Measurements from ENCODE around the gene DHX34. TPM values are rescaled to one million over a fixed set of nuclear protein-coding genes. Genes with fewer than 3 reads are reported as not detected.
A peak's percentile ranks its signal among the peaks of the same experiment; 100 is the strongest.

DHX34 gene
- total RNA-seq, 1 experiment from 2014 or later, result 23.4 TPM

GRCh38 chr19:47422417-47423163, 73.5 kb downstream of the DHX34 start:
- DNase-seq (ENCODE audit: low read depth), result no peak
- in situ Hi-C loops (cut with HindIII; ENCODE audit: low pct_unique_long_range_greater_than_20kb, low sequenced_read_pairs), result no loop called here

GRCh38 chr19:47423203-47423882, 74.2 kb downstream of the DHX34 start:
- no peak for DNase-seq (ENCODE audit: low read depth)
- in situ Hi-C loops (cut with HindIII; ENCODE audit: low pct_unique_long_range_greater_than_20kb, low sequenced_read_pairs), result no loop called here

GRCh38 chr19:47427241-47428176, 78.4 kb downstream of the DHX34 start:
- DNase-seq (ENCODE audit: low read depth), result peak; percentile 81
- in situ Hi-C loops (cut with HindIII; ENCODE audit: low pct_unique_long_range_greater_than_20kb, low sequenced_read_pairs), result no loop called here

- peak; percentile 99 for DNase-seq (ENCODE audit: low read depth)
- in situ Hi-C loops (cut with HindIII; ENCODE audit: low pct_unique_long_range_greater_than_20kb, low sequenced_read_pairs), result no loop called here
Observed at GRCh38 chr19:47428177-47428894, 79.2 kb downstream of the DHX34 start.

GRCh38 chr19:47429140-47429793, 80.2 kb downstream of the DHX34 start:
- in situ Hi-C loops (cut with HindIII; ENCODE audit: low pct_unique_long_range_greater_than_20kb, low sequenced_read_pairs), result no loop called here
- DNase-seq (ENCODE audit: low read depth), result no peak

- DNase-seq (ENCODE audit: low read depth), result no peak
- in situ Hi-C loops (cut with HindIII; ENCODE audit: low pct_unique_long_range_greater_than_20kb, low sequenced_read_pairs), result no loop called here
Observed at GRCh38 chr19:47430041-47430802, 81.1 kb downstream of the DHX34 start.

GRCh38 chr19:47432091-47432490, 83.0 kb downstream of the DHX34 start:
- in situ Hi-C loops (cut with HindIII; ENCODE audit: low pct_unique_long_range_greater_than_20kb, low sequenced_read_pairs), result no loop called here
- no peak for DNase-seq (ENCODE audit: low read depth)

Other genes with a start within 250 kb of the DHX34 start
- gene ZC3H4, start 235.5 kb upstream of the DHX34 start, total RNA-seq (2014; rRNA removed; shearing (Covaris generic); ENCODE audit: low replicate concordance), result 7.0 and 7.4 TPM in 2 replicates
- 320 and 378 TPM in 2 replicates for gene SAE1, start 218.5 kb upstream of the DHX34 start, total RNA-seq (2014; rRNA removed; shearing (Covaris generic); ENCODE audit: low replicate concordance)
- 40.8 and 41.7 TPM in 2 replicates for gene BBC3, start 118.1 kb upstream of the DHX34 start, total RNA-seq (2014; rRNA removed; shearing (Covaris generic); ENCODE audit: low replicate concordance)
- 26.4 and 28.8 TPM in 2 replicates for gene CCDC9, start 92.8 kb upstream of the DHX34 start, total RNA-seq (2014; rRNA removed; shearing (Covaris generic); ENCODE audit: low replicate concordance)
- gene INAFM1, start 74.4 kb upstream of the DHX34 start, total RNA-seq (2014; rRNA removed; shearing (Covaris generic); ENCODE audit: low replicate concordance), result 2.4 and 5.0 TPM in 2 replicates
- gene C5AR1, start 39.5 kb upstream of the DHX34 start, total RNA-seq (2014; rRNA removed; shearing (Covaris generic); ENCODE audit: low replicate concordance), result 1.5 and 3.1 TPM in 2 replicates
- gene C5AR2, start 17.1 kb upstream of the DHX34 start, total RNA-seq (2014; rRNA removed; shearing (Covaris generic); ENCODE audit: low replicate concordance), result not detected in 2 replicates
- gene MEIS3, start 70.2 kb downstream of the DHX34 start, total RNA-seq (2014; rRNA removed; shearing (Covaris generic); ENCODE audit: low replicate concordance), result 41.7 and 44.4 TPM in 2 replicates
- gene SLC8A2, start 122.6 kb downstream of the DHX34 start, total RNA-seq (2014; rRNA removed; shearing (Covaris generic); ENCODE audit: low replicate concordance), result not detected in 2 replicates
- gene KPTN, start 134.9 kb downstream of the DHX34 start, total RNA-seq (2014; rRNA removed; shearing (Covaris generic); ENCODE audit: low replicate concordance), result 4.7 and 4.8 TPM in 2 replicates
- 48.5 and 100 TPM in 2 replicates for gene NAPA, start 165.7 kb downstream of the DHX34 start, total RNA-seq (2014; rRNA removed; shearing (Covaris generic); ENCODE audit: low replicate concordance)
- gene ZNF541, start 223.8 kb downstream of the DHX34 start, total RNA-seq (2014; rRNA removed; shearing (Covaris generic); ENCODE audit: low replicate concordance), result not detected in 2 replicates